ENCODE data around the gene LCT.
"Not testable (repeated sequence)": the region's sequence is repeated elsewhere in the genome, so short reads cannot be mapped to it uniquely, and the experiment has no call there.

The LCT gene

DNA sequence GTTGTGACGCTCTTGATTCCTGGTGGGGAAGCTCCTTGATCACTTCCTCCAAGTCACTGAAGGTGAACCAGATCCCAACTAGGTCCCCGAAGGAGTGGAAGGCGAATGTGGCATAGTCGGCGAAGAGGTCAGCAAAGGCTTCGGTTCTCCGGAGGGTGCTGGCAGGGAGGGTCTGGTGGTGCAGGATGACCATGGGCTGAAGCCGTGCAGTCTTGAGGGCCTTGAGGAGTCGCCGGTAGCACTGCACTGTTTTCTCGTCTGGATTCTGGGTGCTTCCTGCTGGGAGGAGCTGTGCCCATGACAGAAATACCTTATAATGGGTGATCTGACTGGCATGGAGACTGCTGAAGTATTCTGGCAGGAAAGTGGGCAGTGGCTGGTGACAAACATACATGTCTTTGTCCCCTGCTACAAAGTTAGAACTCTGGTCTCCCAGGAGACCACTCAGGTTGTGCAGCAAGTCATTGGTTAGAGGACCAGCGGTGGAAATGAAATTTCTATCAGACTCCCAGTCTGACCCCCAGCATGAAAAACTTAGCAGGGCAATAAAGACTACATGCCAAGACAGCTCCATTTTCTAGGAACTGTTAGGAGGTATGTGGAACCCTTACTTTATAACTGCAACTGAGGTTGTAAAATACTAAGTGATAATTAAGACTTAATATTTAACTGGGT, at the start of gene LCT:
Gene LCT (minus strand): TSS at position 589 of the 675 bp plus-strand sequence. CDS start 15 bp downstream, at position 574.
- no peak for DNase-seq

DNA sequence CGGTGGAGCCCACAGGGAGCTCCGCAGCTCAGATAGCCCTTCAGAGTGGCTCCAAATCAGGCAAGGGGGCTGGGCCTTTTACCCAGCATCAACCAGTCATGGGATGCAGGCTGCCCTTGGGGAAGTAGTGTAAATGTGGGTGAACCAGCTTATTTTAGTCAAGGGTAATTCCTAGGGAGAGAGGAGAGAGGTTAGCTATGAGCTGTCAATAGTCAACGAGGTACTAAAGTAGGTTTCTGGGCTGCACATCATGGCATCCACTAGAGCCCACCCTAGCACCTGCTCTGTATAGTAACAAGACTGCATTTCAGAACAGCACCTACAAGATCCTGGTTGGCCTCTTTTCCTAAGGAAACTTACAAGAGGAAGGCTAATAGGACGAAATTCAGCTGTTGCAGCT, 48.7 kb upstream of the LCT start:
- no peak for DNase-seq

DNA sequence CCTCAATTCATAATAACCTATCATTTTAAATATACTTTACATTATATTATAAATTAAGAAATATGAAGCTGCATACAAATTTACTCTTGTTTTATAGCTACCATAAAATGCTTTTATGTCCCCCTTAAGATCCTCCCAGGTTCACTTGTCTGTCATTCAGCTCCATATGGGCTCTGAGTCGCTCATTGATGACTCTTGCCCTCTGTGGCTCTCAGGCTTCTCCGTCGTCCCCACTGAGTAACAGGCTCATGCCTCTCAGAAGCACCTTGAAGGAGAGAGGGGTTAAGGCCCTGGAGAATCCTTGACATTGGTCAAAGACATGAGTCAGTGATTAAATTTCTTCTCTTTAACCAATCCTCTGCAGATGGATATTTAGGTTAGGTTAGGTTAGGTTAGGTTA, 45.4 kb upstream of the LCT start:
- no peak for DNase-seq

DNA sequence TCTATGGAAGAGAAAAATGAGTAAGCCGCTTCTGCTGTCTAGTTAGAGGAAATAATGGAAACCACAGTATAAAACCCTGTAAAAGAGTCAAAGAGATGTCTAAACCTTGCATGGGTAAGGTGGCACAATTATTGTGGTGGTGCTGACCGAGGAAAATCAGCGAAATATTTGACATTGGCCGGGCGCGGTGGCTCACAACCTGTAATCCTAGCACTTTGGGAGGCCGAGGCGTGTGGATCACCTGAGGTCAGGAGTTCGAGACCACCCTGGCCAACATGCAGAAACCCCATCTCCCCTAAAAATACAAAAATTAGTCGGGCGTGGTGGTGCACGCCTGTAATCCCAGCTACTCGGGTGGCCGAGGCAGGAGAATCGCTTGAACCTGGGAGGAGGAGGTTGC, 39.8 kb upstream of the LCT start:
- not testable (repeated sequence) for DNase-seq

DNA sequence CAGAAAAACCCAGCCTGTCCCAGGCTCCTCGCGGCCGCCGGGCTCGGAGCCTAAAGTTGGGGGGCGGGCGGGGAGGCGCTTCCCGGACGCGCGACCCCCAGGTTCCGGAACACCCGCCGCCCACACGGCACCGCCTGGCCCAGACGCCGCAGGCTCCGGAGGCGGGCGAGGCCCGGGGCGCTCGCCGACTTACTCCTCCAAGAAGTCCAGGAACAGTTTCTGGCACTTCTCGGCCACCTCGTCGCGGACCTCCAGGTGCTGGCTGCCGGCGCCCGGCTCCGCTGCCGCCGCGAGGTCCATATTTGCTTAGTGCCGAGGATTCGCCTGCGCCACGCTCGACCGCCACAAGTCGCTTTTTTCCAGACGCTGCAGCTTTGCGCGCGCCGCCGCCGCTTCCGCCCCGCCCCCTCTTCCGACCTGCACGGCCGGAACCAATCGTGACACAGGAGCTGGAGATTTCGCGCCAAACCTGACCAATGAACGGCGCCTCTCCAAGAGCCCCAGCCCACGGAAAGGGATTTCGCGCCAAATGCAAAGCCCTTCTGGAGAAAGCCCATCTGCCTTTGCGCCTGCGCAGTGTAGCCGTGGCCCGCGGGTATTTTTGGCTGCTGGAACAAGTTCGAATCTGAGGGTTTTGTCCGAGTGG, 39.2 kb upstream of the LCT start, which contains the start of gene MCM6:
Gene MCM6 (minus strand): TSS at position 378 of the 646 bp plus-strand sequence. CDS start 78 bp downstream, at position 300.
- peak; percentile 99 for DNase-seq

DNA sequence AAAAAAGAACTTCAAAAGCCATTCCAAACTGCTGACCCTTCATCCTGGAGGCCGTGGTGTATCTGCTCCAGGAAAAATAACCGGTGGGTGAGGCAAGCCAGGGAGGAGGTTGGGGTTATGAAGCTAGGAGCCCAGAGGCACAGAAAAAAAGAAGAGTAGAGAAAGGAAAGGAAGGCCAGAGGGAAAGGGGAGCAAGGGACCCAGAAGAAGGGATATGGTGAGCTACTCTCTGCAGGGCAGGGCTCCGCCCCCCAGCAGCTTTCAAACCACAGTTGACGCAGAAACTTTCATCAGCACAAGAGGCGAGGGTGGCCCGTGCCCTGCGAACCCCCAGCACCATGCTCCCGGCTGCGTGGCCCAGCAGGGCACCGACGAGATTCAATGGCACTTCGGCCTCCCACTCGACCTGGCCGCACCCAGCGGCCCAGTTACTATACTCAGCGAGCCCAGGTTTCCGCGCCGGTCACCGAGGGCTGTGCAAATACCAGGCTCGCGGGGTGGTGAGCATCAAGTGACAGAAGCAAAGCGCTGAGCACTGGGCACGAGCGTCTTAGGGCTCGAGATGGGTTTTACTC, 38.6 kb upstream of the LCT start:
- peak; percentile 78 for DNase-seq

DNA sequence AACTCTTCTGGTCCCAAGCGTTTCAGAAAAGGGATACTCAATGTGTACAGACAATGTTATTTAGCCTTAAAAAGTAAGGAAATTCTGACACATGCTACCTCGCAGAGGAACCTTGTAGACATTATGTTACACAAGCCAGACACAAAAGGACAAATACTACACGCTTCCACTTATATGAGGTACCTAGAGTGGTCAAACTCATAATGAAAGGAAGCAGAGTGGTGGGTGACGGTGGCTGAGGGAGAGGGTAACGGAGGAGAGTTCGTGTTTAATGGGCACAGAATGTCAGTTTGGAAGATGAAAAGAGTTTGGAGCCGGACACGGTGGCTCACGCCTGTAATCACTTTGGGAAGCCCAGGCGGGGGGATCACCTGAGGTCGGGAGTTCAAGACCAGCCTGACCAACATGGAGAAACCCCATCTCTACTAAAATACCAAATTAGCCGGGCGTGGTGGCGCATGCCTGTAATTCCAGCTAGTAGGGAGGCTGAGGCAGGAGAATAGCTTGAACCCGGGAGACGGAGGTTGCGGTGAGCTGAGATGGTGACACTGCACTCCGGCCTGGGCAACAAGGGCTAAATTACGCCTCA, 37.9 kb upstream of the LCT start:
- no peak for DNase-seq

DNA sequence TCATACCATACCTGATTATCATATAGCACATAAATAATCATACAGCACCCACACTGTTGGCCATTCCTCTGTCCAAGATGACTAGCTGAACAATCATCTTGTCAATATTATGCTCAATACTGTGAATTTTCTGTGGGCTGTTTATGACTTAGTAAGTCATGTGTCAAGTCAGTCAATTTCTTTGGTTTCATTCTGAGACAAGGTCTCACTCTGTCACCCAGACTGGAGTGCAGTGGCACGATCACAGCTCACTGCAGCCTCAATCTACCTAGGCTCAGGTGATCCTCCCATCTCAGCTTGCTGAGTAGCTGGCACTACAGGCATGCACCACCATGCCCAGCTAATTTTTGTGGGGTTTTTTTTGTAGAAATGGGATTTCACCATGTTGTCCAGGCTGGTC, 33.6 kb upstream of the LCT start:
- DNase-seq, result no peak

DNA sequence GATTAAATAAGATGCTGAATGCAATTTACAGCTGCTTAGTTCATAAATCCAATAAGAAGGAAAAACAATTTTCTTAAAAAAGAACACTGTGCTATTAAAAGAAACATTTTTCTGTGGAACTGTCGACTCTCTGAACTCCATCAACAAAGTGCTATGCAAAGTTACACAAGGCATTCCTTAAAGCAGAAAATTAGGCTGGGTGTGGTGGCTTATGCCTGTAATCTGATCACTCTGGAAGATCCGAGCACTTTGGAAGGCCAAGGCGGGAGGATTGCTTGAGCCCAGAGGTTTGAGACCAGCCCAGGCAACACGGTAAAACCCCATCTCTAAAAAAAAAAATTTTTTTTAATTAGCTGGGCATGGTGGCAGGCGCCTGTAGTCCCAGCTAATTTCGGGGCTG, 26.2 kb upstream of the LCT start:
- no peak for DNase-seq

DNA sequence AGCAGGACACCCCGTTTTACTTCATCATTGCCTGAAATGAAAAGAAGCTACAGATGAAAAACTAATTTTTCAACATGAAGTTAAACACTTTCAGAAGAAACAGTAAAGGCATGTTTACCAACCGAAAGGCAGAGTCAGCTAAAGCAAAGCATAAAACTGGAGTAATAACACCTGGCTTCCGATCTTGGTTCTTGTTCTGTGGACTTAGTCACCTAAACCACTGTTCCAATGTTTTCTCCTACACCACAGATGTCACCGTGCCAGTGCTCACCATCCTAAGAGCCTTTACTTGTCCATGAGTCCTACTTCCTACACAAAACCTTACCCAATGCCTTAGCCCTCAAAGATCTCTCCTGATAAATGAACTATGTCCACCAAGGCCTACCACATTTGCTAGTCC, 25.7 kb upstream of the LCT start:
- no peak for DNase-seq

DNA sequence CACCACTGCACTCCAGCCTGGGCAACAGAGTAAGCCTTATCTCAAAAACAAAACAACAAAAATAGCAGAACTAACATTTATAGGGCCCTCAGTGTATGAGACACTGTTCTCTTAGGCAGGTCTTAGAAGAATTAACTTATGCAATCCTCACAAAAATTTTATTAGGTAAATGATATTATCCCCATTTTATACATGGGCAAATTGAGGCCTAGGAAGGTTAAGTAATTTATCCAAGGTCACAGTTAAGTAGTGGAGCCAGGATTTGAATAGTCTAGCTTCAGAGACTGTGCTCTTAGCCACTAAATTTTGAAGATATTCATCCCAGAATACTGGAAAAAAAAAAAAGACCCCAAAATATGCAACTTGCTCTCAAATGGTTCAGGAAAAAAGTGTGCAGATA, 16.4 kb upstream of the LCT start:
- DNase-seq, result no peak

DNA sequence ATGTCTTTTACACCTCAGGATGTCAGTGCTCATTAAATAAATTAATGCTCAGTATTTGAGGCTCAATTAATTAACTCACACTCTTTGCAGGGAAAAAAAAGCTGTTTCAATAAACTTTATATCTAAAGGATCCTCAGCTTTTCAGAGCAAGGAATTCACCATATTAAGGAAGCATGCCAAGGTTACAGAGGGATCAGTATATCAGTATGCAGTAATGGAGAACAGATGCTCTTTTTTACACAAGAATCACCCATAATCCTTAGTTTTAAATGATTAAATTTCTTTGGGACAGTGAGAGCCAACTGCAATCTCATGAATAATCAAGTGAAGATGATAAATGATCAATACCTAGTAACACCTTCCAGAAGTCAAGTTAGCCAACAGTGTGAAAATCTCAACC, 14.9 kb upstream of the LCT start:
- DNase-seq, result no peak

DNA sequence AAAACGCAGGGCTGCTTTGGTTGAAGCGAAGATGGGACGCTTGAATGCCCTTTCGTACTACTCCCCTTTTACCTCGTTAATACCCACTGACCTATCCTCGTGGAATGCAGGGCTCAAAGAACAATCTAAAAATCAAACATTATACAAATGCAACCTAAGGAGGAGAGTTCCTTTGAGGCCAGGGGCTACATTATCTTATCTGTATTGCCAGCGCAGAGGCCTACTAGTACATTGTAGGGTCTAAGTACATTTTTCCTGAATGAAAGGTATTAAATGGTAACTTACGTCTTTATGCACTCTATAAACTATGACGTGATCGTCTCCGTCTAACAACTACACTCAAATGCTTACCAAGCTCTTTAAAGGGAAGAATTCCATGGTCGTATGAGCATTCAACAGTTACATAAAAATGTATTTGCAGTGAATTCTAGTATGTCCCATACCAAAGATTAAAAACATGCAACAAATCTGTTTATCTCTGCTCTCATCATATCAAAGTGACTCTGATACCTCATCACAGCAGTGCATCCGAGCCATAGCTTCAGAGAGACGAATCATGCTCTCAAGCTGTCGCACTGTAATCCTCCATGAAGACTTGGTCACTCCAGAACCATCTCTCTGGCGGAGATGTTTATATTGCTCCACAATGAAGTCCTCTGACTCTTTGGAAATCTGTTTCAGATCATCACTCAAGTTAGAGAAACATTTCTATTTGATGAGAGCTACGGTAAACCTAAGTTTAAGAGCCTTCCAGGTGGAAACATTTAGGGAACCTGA, 14.1 kb upstream of the LCT start:
- no peak for DNase-seq

DNA sequence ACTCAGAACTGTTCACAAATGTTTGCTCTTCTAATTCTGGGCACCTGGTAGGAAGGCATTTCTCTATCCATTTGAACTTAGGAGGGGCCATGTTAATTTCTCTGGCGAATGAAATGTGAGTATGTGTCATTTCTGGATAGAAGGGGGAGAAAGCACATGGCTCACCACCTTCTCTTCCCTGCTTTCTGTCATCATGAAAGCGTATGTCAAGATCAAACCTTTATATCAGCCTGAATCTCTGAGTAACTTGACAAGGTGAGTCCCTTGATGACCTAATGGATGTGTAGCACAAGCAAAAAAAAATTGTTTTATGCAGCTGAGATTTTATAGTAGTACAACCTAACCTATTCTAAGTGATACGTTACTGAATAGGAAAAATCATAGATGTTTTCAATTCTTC, 12.1 kb upstream of the LCT start:
- DNase-seq, result no peak

DNA sequence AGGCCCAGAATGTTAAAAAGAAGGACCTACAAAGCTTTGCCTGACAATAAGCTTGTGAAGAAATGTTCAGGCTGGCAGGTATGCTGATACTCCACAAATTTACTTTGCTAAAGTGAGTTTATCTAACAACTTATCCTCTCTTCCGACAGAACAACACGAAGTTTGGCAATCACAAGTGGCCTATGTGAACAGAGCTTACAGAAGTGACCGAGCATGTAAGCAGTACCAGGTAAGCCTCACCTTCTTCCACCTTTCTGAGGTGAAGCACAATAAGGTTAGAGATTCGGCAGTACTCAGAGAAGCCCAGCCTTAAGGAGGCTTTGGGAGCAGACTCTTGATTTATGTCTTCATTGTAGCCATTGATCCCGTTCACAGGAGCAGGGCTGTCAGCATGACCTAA, 9.0 kb upstream of the LCT start:
- DNase-seq, result no peak

DNA sequence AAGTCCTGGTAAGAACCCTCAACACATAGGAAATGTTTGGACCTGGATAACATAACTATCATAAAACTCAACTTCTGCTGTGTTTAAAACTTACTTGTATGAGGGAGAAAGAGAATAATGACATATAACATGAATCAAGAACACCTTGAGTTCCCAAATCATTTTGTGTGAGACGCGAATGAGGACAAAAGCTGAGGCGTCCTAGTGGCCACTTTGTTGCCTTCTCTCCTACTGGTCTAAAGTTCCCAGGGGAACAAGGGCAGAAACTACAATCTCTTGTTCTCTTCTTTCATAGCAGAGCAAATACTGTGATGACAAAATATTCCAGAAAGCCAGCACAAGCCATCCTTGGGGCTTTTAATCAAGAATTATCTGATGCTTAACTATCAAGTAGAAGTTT, 8.3 kb upstream of the LCT start:
- no peak for DNase-seq

DNA sequence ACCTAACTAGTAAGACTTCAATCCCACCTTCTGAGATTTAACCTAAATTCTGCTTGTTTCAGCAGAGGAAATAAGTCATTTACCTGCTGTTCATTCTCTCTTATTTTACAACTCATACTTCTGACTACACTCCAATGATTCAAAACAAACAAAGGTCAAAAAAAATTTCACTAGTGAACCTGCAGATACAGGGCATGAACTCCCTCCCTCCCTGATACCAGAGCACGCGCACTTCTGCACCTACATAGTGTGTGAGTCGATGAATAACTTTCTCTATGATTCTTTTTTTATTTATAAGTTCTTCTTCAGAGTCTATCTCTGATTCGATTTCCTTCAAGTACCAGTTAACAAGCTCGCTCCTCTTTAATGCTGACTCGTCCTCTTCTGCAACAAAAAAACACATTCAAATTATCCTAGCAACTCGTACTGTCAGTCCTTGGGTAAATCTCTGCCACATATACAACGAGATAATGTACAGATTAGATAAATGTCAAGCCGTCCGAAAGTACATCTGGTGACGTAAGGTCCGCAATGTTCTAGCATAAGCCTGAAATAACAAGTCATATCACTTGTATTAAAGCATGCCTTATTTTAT, 7.4 kb upstream of the LCT start:
- DNase-seq, result no peak

DNA sequence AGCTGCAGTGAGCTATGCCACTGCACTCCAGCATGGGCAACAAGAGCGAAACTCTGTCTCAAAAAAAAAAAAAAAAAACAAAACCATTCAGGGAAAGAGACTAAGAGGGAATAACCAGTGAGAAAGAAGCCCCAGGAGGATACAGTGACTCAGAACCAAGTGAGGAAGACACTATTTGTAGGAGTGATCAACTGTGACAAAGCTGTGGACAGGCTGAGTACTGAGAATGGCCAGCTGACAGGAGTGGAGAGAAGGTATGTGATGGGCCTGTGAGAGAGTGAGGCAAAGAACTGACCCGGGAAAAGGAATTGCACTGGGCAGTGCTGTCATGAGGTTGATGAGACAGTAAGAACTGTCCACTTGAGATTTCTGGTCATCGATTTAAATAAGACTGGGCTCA, 6.7 kb upstream of the LCT start:
- no peak for DNase-seq

DNA sequence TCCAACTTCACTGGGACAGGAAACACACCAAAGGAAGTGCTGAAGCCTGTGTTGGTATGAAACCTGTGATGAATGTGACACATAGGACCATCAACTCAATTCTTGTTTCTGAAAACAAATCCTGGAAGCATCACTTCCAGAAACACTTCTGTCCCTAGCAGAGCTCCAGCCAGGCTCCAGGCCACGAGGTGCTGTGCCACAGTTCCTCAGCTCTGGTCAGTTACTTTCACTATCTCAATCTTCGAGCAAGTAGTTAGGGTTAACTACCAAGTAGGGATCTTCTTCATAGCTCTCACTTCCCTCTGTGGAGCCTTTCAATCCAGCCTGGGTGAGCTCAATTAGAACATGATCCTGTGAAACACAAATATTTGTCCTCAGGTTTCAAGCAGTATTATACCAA, 3.6 kb upstream of the LCT start:
- no peak for DNase-seq

DNA sequence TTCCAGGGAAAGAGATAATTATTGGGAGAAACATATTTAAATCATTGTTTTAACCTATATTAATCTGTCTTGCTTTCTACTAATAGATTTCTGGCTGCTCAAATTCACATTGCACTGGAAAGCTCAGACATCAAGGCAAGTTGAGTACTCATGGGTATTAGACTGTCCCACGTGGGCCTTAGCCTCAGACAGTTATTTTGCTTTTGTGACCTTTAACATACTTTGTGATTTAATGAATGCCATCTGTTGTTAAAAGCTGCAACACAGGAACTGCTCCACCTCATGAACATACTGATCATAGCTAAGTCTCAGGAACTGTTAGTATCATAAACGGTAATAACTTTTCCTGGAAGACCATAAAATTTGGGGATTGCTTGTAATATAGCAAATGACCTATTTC, 2.7 kb upstream of the LCT start:
- DNase-seq, result no peak

DNA sequence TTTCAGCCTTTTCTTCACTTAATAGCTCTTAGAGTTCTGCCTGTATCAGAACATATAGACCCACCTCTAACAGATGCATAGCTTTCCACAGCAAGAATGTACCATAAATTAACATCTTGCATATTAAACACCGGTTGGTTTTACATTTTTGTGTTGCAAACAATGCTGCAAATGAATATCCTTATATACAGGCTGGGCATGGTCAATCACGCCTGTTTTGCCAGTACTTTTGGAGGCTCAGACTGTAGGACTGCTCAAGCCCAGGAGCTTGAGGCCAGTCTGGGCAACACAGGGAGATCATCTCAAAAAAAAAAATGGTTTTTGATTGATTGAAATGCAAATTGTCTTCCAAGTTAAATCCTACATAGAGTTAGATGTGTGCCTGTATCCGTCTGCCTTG, 1.5 kb upstream of the LCT start:
- DNase-seq, result no peak

DNA sequence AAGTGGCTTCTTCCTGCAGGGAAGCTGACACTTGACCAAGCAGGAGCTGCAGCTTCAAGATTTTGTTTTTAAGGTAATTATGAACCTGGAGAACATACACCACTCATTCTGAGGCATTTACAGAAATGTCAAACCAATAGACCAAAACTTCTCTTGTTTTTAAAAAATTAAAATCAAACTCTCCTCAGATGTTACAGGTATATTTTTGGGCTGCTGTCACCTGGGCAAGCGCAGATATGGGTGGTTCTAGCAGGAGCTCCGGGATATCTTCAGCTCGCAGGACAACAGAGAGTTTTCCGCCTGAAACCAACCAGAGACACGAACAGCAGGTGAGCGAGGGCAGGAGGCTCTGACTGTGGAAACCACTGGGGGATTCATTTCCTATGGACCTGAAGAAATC, 4.1 kb downstream of the LCT start:
- no peak for DNase-seq
